ENCODE data around the gene NPFFR1. TPM values are rescaled to one million over a fixed set of nuclear protein-coding genes. Genes with fewer than 3 reads are reported as not detected.

Gene NPFFR1
- total and polyA plus RNA-seq, 10 of the 15 experiments (the other 5 are each of a cell fraction or from before 2014, with no cell fraction given) = 0.03 TPM; not detected in 9

DNA sequence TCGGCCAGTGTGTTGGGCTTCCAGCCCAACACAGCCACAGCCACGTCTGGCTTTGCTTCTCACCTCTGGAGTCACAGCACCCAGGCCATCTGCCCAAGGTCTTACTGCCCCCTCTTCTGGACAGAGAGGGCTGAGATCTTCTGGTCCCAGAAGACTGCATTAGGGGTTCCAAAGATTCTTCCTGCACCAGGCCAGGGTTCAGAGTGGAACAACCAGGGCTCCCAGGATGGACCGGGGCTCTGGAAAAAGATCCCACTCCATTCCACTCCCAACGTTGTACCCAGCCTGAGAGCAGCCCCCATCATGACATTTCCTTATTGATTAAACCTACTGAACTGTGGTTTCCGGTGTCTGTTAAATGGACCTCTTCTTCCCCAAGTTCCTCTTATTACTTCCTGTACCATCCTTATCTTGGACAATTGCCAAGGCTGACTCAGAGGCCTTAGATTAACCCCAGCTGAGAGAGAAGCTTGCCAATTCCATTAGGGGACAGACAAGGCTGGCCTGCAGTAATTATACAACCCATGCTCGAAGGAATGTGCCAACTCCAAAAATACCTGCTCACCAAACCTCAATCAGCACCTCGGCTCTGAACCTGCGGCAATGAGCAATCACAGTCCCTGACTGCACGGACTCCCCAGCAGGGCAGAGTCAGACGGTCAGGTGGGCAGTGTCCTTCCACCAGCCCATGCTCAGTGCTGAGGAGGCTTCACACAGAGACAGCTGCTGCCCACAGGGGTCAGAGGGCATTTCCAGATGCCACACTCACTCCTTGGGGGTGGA, 47.9 kb upstream of the NPFFR1 start:
- H3K4me2 ChIP-seq (ENCODE audit: control insufficient read depth, insufficient read depth) = peak overlapping the region; percentile 63
- FAIRE-seq (peak; percentile 18), ATAC-seq (peak; percentile 91), DNase-seq (ENCODE audit: low read depth, low spot score) (peak; percentile 72)
- H3K9ac ChIP-seq (ENCODE audit: control insufficient read depth, insufficient read depth, low read length) = no peak overlapping the region
- H2AFZ ChIP-seq (ENCODE audit: control insufficient read depth, low read depth, low read length) = no peak overlapping the region
- ChIA-PET SMC1A (ENCODE audit: uncharacterized antibody, unreplicated experiment) (interaction anchor here (1.0 to 3.4 kb wide), 9 partner anchors 15 to 110 kb away, joined by 3 to 12 read pairs (median 6); no protein-coding TSS in a partner anchor), POLR2A (interaction anchor here (0.6 to 1.2 kb wide), 2 partner anchors 11 to 40 kb away, joined by 3 read pairs; no protein-coding TSS in a partner anchor), RAD21 (ENCODE audit: unreplicated experiment) (interaction anchor here (0.7 to 1.9 kb wide), 4 partner anchors 23 to 110 kb away, joined by 4 to 8 read pairs (median 5); no protein-coding TSS in a partner anchor), CTCF (interaction anchor here (0.7 to 2.5 kb wide), 12 partner anchors 13 to 110 kb away, joined by 3 to 11 read pairs (median 4); no protein-coding TSS in a partner anchor)
- peaks cover 4% of the 10 kb centered on the region; the same call in 2 of the 3 replicates for H3K9me3 ChIP-seq (replicated peaks; ENCODE audit: control insufficient read depth, insufficient read depth, low read length)
- H4K20me1 ChIP-seq (ENCODE audit: control insufficient read depth, insufficient read depth) = no peaks in the 10 kb centered on the region
- peaks cover 16% of the 10 kb centered on the region for H3K4me1 ChIP-seq (ENCODE audit: control insufficient read depth, insufficient read depth, low read length)
- intact Hi-C loops (cut with micrococcal nuclease; ENCODE audit: unreplicated experiment) = no loop called here
- H3K79me2 ChIP-seq (ENCODE audit: control insufficient read depth, insufficient read depth, low read length) = 0 out of 2 replicates have a peak, but pooled peaks cover 2% of the 10 kb centered on the region
- in situ Hi-C loops (cut with MboI) = no loop called here
- peaks cover 0 to 2% of the 10 kb centered on the region in 2 experiments; a peak in 2 of 4 replicates for H3K36me3 ChIP-seq (ENCODE audit: control insufficient read depth in 2 of 2, insufficient read depth in 2 of 2, low read length in 1 of 2)
- H3K27ac ChIP-seq (ENCODE audit: control insufficient read depth, insufficient read depth) = peak overlapping the region; percentile 43
- no TSS peak for BruUV-seq (replicated peaks)
- H3K4me3 ChIP-seq = no peak overlapping the region
- no peaks in the 10 kb centered on the region for H3K27me3 ChIP-seq (replicated peaks in 1 of 2; ENCODE audit: control insufficient read depth in 2 of 2, insufficient read depth in 2 of 2, low read length in 1 of 2)
- 53% methylated on average over 10 of the region's 10 CpGs for WGBS (ENCODE audit: insufficient coverage, insufficient replicate concordance, low lambda C conversion rate, missing lambda C conversion rate)
- TF ChIP-seq PKNOX1 (IDR thresholded peaks at IDR 0.05) = no peak
- TF ChIP-seq NFIC (IDR thresholded peaks at IDR 0.05; ENCODE audit: low read depth, low read length) = peak; percentile 58; the same call in 1 of the 2 replicates
- TF ChIP-seq GABPA (IDR thresholded peaks at IDR 0.05; ENCODE audit: low read depth) = 0 out of 2 replicates have a peak, but pooled peaks have one; percentile 33
- no peak for TF ChIP-seq TCF7 (IDR thresholded peaks at IDR 0.05; ENCODE audit: borderline replicate concordance)
- no peak for TF ChIP-seq PAX5 (IDR thresholded peaks at IDR 0.05; ENCODE audit: borderline replicate concordance, low read depth, low read length)
- TF ChIP-seq CEBPB (IDR thresholded peaks at IDR 0.05; ENCODE audit: borderline replicate concordance in 1 of 2, low read depth in 2 of 2, low read length in 2 of 2) = no peak
- TF ChIP-seq MLLT1 (IDR thresholded peaks at IDR 0.05) = no peak
- no peak for TF ChIP-seq IRF4 (IDR thresholded peaks at IDR 0.05; ENCODE audit: low read depth, low read length)
- TF ChIP-seq ZNF207 (IDR thresholded peaks at IDR 0.05; ENCODE audit: borderline replicate concordance) = no peak
- no peak for TF ChIP-seq RFX5 (IDR thresholded peaks at IDR 0.05; ENCODE audit: low read depth, low read length)
- no peak for TF ChIP-seq PAX8 (IDR thresholded peaks at IDR 0.05)
- no peak for TF ChIP-seq ATF3 (IDR thresholded peaks at IDR 0.05; ENCODE audit: borderline replicate concordance, extremely low read depth, low read depth, low read length)
- TF ChIP-seq SUPT20H (IDR thresholded peaks at IDR 0.05; ENCODE audit: borderline replicate concordance, control insufficient read depth, low read depth, low read length) = no peak
- no peak for TF ChIP-seq ZNF622 (IDR thresholded peaks at IDR 0.05)
- TF ChIP-seq, protein P1, sequence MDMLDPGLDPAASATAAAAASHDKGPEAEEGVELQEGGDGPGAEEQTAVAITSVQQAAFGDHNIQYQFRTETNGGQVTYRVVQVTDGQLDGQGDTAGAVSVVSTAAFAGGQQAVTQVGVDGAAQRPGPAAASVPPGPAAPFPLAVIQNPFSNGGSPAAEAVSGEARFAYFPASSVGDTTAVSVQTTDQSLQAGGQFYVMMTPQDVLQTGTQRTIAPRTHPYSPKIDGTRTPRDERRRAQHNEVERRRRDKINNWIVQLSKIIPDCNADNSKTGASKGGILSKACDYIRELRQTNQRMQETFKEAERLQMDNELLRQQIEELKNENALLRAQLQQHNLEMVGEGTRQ (IDR thresholded peaks at IDR 0.05; ENCODE audit: borderline replicate concordance, low read depth, low read length) = no peak
- TF ChIP-seq NFYA (IDR thresholded peaks at IDR 0.05; ENCODE audit: borderline replicate concordance, low read depth, low read length) = no peak
- no peak for TF ChIP-seq ZNF384 (IDR thresholded peaks at IDR 0.05; ENCODE audit: borderline replicate concordance, low read depth, low read length)
- TF ChIP-seq ETV6 (conservative IDR thresholded peaks at IDR 0.05 in 1 of 2, IDR thresholded peaks at IDR 0.05 in 1 of 2; ENCODE audit: borderline replicate concordance in 1 of 2, low read depth in 1 of 2) = peak in 1 of 2 experiments; percentile 94; a peak in 2 of 4 replicates
- no peak for TF ChIP-seq BACH1 (IDR thresholded peaks at IDR 0.05; ENCODE audit: borderline replicate concordance)
- TF ChIP-seq SP1 (IDR thresholded peaks at IDR 0.05; ENCODE audit: low read depth, low read length) = no peak
